NK-92 (cell line): ENCODE measurements around the gene FRAS1.

Experiments
- DNase-seq: peaks from one replicate; lab custom pipeline; 2025; ENCODE audit not compliant: unreplicated experiment; lab: John Stamatoyannopoulos, UW

The FRAS1 gene

GRCh38 chr4:78360466-78360865 lies 303.3 kb downstream of the FRAS1 start:
- DNase-seq, result no peak

GRCh38 chr4:78361621-78362120 lies 304.5 kb downstream of the FRAS1 start:
- DNase-seq, result no peak

- no peak for DNase-seq
Observed at GRCh38 chr4:78362310-78362709, 305.2 kb downstream of the FRAS1 start.

GRCh38 chr4:78363031-78363570 lies 306.0 kb downstream of the FRAS1 start:
- DNase-seq, result no peak

GRCh38 chr4:78369679-78370078 lies 312.6 kb downstream of the FRAS1 start:
- DNase-seq, result no peak

GRCh38 chr4:78370631-78371372 lies 313.7 kb downstream of the FRAS1 start:
- DNase-seq, result no peak

GRCh38 chr4:78372355-78372988 lies 315.3 kb downstream of the FRAS1 start:
- DNase-seq, result no peak

- no peak for DNase-seq
Observed at GRCh38 chr4:78377555-78377954, 320.4 kb downstream of the FRAS1 start.

GRCh38 chr4:78379040-78379439 lies 321.9 kb downstream of the FRAS1 start:
- no peak for DNase-seq

- no peak for DNase-seq
Observed at GRCh38 chr4:78379991-78380729, 323.0 kb downstream of the FRAS1 start.

- no peak for DNase-seq
Observed at GRCh38 chr4:78386679-78387078, 329.6 kb downstream of the FRAS1 start.

- DNase-seq, result no peak
Observed at GRCh38 chr4:78395642-78396041, 338.5 kb downstream of the FRAS1 start.

GRCh38 chr4:78396613-78397291 lies 339.6 kb downstream of the FRAS1 start:
- no peak for DNase-seq

- DNase-seq, result no peak
Observed at GRCh38 chr4:78397292-78397630, 340.1 kb downstream of the FRAS1 start.

GRCh38 chr4:78409612-78410202 lies 352.6 kb downstream of the FRAS1 start:
- DNase-seq, result no peak

GRCh38 chr4:78410225-78410624 lies 353.1 kb downstream of the FRAS1 start:
- DNase-seq, result no peak

GRCh38 chr4:78410676-78411075 lies 353.6 kb downstream of the FRAS1 start:
- no peak for DNase-seq

GRCh38 chr4:78414116-78414515 lies 357.0 kb downstream of the FRAS1 start:
- DNase-seq, result no peak

GRCh38 chr4:78417603-78418002 lies 360.5 kb downstream of the FRAS1 start:
- DNase-seq, result no peak

GRCh38 chr4:78418406-78418805 lies 361.3 kb downstream of the FRAS1 start:
- no peak for DNase-seq

- no peak for DNase-seq
Observed at GRCh38 chr4:78423790-78424189, 366.7 kb downstream of the FRAS1 start.
